Body of pancreas (tissue), 4 donors: ENCODE data around the gene SLC25A41.

Experiments
- POLR2A ChIP-seq, 3 donors: fragments of 450-650 bp; IDR thresholded peaks; one replicate each; pipeline ENCODE4 v1.6.1; 2016; ENCODE audit warnings: antibody characterized with exemption in 3 of 3, mild to moderate bottlenecking in 2 of 3
- TF ChIP-seq, protein P1 (sequence below), 7 experiments: fragments of 450-650 bp in 4 of 7; fragments of 200-600 bp in 3 of 7; sonication (generic) in 3 of 7; IDR thresholded peaks; one replicate each; pipeline ENCODE4 v1.5.1; 2016 to 2019; ENCODE audit warnings: antibody characterized with exemption in 7 of 7

DNA sequence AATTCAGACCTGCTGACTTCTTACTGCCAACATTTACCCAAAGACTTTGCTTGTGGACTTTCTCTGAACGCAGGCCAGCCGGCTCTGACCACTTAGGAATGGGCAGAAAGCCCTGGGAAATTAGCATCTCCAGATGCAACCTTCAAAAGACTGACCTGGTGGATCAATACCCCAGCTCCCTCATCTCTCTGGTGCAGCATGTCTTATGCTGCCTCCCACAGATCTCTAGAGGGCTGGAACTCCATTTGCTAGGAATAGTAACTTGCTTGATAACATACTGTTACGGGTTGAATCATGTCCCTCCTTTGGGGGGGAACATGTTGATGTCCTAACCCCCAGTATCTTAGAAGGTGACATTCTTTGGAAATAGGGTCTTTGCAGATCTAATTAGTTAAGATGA is 12.9 kb upstream of the SLC25A41 start:
- TF ChIP-seq, protein P1, sequence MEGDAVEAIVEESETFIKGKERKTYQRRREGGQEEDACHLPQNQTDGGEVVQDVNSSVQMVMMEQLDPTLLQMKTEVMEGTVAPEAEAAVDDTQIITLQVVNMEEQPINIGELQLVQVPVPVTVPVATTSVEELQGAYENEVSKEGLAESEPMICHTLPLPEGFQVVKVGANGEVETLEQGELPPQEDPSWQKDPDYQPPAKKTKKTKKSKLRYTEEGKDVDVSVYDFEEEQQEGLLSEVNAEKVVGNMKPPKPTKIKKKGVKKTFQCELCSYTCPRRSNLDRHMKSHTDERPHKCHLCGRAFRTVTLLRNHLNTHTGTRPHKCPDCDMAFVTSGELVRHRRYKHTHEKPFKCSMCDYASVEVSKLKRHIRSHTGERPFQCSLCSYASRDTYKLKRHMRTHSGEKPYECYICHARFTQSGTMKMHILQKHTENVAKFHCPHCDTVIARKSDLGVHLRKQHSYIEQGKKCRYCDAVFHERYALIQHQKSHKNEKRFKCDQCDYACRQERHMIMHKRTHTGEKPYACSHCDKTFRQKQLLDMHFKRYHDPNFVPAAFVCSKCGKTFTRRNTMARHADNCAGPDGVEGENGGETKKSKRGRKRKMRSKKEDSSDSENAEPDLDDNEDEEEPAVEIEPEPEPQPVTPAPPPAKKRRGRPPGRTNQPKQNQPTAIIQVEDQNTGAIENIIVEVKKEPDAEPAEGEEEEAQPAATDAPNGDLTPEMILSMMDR (IDR thresholded peaks at IDR 0.05): no peak
- TF ChIP-seq POLR2A (IDR thresholded peaks at IDR 0.05): no peak
